Adrenal gland (tissue), 5 donors: ENCODE measurements around the gene PRKAG3.

Experiments
- CTCF ChIP-seq, 6 experiments: fragments of 450-650 bp in 4 of 6; fragments of 200-600 bp in 2 of 6; sonication (generic) in 1 of 6; IDR thresholded peaks; 1 replicate in 5 of 6; 2 replicates in 1 of 6; pipeline versions ENCODE4 v1.5.1 to v1.8.0; 2016 to 2021; ENCODE audit warnings: antibody characterized with exemption in 6 of 6, mild to moderate bottlenecking in 2 of 6, moderate library complexity in 1 of 6
- POLR2A ChIP-seq, 2 donors: fragments of 450-650 bp; IDR thresholded peaks; one replicate each; pipeline ENCODE4 v1.6.1; 2017; ENCODE audit warnings: antibody characterized with exemption in 2 of 2, mild to moderate bottlenecking in 2 of 2, moderate library complexity in 1 of 2
- donor health status: DM: no; HTN: no; CAD: no.

- TF ChIP-seq CTCF (IDR thresholded peaks at IDR 0.05) (no peak), POLR2A (IDR thresholded peaks at IDR 0.05) (no peak)
Measured at GRCh38 chr2:218810256-218810655, 21.3 kb downstream of the PRKAG3 start.
